GOT3 (cell line): ENCODE results near the gene AK1.
"Not testable (repeated sequence)": the region's sequence is repeated elsewhere in the genome, so short reads cannot be mapped to it uniquely, and the experiment has no call there.

Experiments
- DNase-seq: peaks from one replicate; lab custom pipeline; 2025; ENCODE audit warnings: mixed read lengths; lab: John Stamatoyannopoulos, UW

Gene AK1

GRCh38 chr9:127884427-127884911 is 7.0 kb upstream of the AK1 start:
- no peak for DNase-seq

- DNase-seq = no peak
Observed at GRCh38 chr9:127883959-127884358, 6.5 kb upstream of the AK1 start.

DNA sequence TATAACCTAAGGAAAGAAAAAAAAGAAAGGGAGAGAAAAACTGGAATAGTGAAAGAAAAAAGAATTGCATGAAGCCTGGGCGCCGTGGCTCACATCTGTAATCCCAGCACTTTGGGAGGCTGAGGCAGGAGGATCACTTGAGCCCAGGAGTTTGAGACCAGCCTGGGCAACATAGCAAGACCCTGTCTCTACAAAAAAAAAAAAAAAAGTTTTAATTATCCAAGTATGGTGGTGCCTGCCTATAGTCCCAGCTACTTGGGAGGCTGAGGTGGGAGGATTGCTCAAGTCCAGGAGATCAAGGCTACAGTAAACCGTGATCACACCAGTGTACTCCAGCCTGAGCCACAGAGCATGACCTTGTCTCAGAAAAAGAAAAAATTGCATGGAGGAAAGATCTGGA is 4.2 kb upstream of the AK1 start:
- not testable (repeated sequence) for DNase-seq

GRCh38 chr9:127880143-127880542 is 2.7 kb upstream of the AK1 start:
- DNase-seq = no peak

DNA sequence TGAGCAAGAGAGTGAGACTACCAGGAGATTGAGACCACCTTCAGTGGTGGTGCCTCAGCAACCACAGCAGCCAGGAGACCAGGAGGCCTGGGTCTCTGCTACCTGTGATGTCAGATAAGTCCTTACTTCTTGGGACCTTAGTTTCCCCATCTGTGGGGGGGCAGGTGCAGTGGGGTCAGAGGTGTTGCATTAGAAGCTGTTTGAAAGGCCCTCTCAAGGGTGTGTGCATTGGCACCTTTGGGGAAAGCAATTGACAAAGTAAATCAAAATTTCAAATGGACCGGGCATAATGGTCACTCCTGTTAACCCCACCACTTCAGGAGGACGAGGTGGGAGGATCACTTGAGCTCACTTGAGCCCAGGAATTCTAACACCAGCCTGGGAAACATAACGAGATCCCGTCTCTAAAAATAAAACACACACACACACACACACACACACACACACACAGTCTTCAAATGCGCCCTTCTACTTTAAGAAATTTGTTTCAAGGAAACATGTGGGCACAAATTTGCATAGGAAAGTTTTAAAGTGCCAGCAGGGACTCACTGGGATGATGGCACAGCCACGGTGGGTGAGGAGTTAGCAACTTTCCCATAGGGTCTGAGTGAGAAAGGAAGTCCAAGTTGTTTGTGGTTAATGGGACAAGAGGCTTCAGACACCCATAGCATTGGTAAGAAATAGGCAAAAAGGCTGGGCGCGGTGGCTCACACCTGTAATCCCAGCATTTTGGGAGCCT is 1.3 kb upstream of the AK1 start:
- no peak for DNase-seq

DNA sequence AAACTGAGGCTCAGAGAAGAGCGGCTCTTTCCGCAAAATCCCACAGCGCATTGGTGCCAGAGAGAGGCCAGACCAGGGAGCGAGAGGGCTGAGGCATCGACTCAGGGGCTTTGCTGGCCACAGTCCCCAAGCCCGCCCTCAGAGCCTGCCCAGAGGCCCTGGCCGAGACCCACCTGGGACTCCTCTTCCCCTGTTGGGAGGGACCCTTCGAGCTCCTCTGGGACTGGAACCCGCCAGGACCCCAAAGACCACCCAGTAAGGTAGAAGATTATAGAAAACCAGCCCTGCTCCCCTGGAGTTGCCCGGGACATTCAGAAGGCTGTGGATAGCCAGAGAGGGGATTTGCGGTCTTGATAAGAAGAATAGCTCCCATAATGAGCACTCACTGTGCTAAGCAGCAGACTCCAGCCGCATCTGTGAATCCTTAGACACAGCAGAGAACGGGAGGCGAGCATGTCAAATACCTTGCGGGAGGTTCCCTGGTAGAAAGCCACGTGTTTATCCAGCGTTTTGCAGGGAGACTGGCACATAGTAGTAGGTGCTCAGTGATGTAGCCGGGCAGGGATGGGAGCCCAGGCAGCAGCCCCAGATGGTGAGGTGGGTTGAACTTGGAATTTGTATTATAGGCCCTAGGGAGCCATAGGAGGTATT is 651 bp upstream of the AK1 start:
- no peak for DNase-seq

- no peak for DNase-seq
Observed at GRCh38 chr9:127876764-127877562, 512 bp downstream of the AK1 start.

DNA sequence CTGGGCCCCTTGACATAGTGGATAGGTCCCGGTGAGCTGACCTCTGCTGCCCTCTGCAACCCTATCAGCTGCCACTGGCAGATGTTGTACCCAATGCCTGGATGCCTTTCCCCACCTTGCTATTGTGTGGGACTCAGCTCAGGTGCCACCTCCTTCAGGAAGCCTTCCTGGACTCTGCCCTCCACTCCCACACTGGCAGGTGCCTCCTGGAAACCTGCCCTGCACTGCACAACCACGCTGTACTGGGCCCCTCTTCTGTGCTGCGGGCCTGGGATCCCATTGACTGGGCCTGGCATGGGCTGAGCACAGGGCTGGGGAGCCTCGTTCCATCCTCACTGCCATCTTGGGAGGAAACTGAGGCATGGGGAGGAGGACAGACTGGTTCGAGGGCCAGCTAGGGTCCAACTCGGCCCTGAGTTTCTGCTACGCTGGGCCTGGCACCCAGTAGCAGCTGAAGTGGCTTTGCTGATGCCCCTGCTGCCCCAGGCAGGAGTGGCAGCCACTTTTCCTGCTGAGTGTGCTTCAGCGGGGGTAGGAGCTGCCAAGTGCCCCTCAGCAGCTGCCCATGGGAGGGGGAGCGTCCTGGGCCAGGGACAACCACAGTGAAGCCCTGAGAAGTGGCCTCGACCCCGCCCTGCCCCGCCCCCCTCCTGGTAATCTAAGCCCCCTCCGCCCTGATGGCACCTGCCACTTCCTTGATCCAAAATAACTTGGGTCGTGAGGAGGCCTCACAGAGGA is 1.3 kb downstream of the AK1 start:
- no peak for DNase-seq

- DNase-seq = no peak
Observed at GRCh38 chr9:127875306-127875966, 2.0 kb downstream of the AK1 start.

GRCh38 chr9:127874301-127875221 is 2.9 kb downstream of the AK1 start:
- no peak for DNase-seq

DNA sequence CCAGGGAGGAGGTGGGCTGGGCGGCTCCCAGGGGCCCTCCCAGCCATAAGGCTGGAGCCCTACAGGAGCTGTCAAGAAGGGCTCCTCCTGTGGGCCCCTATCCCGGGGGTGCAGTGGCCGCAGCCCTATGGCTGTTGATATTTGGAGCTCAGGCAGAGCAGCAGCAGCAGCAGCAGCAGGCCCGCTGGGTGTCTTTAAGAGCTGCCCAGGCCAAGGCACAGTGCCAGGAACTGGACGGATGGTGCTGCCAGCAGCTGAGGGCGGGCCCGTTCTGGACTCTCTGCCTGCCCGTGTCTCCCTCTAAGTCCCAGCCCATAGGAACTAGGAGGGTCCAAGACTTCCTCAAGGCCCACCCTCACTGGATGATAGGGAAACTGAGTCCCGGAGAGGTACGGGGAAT is 3.6 kb downstream of the AK1 start:
- no peak for DNase-seq

GRCh38 chr9:127873223-127873691 is 4.2 kb downstream of the AK1 start:
- no peak for DNase-seq

DNA sequence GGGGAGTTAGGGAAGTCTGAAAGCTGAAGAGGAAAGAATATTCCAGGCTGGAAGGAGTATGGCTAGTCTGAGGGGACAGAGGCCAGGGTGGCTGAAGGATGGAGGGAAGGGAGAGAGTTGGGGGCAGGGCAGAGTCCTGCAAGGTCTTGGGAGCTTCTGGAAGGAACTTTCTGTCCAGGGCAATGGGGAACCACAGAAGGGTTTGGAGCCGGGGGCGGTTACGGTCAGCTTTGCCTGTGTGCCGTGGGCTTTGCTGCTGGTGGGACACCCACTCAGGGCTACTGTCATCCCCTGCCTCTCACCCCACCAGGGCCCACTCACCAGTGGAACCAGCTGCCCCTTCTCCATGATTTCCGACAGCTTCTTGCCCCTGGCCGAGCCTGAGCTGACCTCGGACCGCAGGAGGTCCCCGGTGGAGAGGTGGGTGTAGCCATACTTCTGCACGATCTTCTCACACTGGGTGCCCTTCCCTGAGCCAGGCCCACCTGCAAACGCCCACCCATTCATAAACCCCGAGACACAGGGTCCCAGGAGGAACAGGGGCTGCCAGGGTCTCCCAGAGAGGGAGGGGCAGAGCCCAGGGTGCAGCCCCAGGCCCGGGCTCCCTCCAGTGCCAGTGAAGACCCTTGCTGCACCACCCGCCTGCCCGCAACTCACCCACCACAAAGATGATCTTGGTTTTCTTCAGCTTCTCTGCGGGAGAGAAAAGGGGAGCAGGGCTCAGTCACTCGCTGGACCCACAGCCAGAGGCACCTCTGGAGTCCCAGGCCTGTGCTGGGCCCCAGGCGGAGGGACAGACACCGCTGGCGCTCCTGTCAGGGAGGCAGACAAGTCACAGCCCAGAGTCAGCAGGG is 4.9 kb downstream of the AK1 start:
- DNase-seq = no peak

GRCh38 chr9:127871531-127871930 is 5.9 kb downstream of the AK1 start:
- DNase-seq = no peak

GRCh38 chr9:127870887-127871286 is 6.6 kb downstream of the AK1 start:
- DNase-seq = no peak

- not testable (repeated sequence) for DNase-seq
Observed at GRCh38 chr9:127870153-127870491, 7.4 kb downstream of the AK1 start.

- DNase-seq = no peak
Observed at GRCh38 chr9:127869310-127870152, 7.9 kb downstream of the AK1 start.

- DNase-seq = no peak
Observed at GRCh38 chr9:127868278-127868902, 9.1 kb downstream of the AK1 start.
